Tibial nerve (tissue), 3 donors: ENCODE results near the gene PDF.

Experiments
- POLR2A ChIP-seq, 2 donors: fragments of 450-650 bp; IDR thresholded peaks; one replicate each; pipeline ENCODE4 v1.6.1; 2017; ENCODE audit warnings: antibody characterized with exemption in 2 of 2, mild to moderate bottlenecking in 2 of 2, moderate library complexity in 2 of 2
- TF ChIP-seq, protein P1 (sequence below), 5 experiments: fragments of 200-600 bp in 3 of 5; fragments of 450-650 bp in 2 of 5; sonication (generic) in 3 of 5; IDR thresholded peaks; one replicate each; pipeline ENCODE4 v1.5.1; 2016 to 2019; ENCODE audit warnings: antibody characterized with exemption in 5 of 5, mild to moderate bottlenecking in 3 of 5, moderate library complexity in 2 of 5

DNA sequence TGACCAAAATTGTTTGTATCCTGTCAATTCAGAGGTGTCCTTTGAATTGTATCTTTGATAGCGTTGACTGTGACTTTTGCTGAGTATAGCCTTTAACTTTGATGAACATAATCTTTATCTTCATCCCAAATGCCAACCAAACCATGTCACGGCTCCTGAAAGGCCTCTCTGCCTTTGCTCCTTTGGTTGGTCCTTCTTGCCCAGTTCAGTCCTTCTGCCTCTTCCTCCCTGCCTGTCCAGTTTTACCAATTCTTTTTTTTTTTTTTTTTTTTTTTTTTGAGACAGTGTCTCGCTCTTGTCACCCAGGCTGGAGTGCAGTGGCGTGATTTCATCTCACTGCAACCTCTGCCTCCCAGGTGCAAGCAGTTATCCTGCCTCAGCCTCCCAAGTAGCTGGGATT, 32.1 kb downstream of the PDF start:
- no peak for TF ChIP-seq POLR2A (IDR thresholded peaks at IDR 0.05)
- TF ChIP-seq, protein P1, sequence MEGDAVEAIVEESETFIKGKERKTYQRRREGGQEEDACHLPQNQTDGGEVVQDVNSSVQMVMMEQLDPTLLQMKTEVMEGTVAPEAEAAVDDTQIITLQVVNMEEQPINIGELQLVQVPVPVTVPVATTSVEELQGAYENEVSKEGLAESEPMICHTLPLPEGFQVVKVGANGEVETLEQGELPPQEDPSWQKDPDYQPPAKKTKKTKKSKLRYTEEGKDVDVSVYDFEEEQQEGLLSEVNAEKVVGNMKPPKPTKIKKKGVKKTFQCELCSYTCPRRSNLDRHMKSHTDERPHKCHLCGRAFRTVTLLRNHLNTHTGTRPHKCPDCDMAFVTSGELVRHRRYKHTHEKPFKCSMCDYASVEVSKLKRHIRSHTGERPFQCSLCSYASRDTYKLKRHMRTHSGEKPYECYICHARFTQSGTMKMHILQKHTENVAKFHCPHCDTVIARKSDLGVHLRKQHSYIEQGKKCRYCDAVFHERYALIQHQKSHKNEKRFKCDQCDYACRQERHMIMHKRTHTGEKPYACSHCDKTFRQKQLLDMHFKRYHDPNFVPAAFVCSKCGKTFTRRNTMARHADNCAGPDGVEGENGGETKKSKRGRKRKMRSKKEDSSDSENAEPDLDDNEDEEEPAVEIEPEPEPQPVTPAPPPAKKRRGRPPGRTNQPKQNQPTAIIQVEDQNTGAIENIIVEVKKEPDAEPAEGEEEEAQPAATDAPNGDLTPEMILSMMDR (IDR thresholded peaks at IDR 0.05), result no peak
